GM12873 (cell line): ENCODE results near the gene LYZL2.

Source experiments
- TF ChIP-seq, protein P1 (sequence below): IDR thresholded peaks from 2 replicates; pipeline ENCODE4 v1.5.1; 2012; ENCODE audit warnings: low read depth, mild to moderate bottlenecking, moderate library complexity, low read length, control low read depth; ENCODE audit not compliant: insufficient read depth; ENCODE audit errors: missing control alignments

The LYZL2 gene

DNA sequence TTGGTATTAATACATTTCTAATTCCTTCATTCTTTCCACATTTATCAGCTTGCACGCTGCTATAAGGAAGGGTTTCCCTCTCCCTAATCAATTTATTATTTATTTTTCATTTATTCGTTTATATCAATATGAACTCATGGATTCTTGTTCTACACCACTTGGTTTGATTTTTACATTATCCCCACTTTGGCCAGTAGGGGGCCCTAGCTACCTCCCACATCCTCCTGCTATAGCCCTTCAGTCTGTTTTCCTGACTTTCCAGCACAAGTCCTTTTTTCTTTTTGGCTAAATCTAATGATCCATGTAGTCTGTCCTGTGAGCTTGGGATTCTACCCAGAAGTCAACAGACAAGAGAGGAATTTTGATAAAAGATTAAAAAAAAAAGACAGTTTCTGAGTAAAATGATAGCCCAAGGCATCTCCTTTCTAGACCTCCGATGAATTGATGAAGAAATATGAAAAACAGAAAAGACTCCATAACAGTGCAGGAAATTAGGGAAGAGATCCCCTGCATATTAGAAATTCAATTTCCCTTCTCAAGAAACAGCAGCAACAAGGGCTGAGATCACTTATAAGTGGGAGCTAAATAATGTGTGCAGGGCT, 47.7 kb downstream of the LYZL2 start:
- TF ChIP-seq, protein P1, sequence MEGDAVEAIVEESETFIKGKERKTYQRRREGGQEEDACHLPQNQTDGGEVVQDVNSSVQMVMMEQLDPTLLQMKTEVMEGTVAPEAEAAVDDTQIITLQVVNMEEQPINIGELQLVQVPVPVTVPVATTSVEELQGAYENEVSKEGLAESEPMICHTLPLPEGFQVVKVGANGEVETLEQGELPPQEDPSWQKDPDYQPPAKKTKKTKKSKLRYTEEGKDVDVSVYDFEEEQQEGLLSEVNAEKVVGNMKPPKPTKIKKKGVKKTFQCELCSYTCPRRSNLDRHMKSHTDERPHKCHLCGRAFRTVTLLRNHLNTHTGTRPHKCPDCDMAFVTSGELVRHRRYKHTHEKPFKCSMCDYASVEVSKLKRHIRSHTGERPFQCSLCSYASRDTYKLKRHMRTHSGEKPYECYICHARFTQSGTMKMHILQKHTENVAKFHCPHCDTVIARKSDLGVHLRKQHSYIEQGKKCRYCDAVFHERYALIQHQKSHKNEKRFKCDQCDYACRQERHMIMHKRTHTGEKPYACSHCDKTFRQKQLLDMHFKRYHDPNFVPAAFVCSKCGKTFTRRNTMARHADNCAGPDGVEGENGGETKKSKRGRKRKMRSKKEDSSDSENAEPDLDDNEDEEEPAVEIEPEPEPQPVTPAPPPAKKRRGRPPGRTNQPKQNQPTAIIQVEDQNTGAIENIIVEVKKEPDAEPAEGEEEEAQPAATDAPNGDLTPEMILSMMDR, result peak; percentile 84

DNA sequence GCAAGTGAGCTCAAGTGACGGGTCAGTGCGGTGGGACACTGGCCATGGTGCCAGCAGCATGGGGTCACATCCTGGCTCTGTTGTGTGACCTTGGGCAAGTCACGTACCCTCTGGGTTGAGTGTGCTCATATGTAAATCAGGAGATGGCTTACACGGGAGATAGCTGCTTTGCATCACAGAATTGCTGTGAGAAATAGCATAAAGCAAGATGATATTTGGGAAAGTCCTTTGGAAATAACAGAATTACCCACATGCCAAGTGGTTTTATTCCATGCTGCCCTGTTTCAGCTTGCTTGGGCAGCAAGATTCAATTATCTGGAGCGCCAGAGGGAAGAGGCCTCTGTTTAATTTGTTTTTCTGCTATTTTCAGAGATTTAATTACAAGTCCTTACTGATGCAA, 48.9 kb downstream of the LYZL2 start:
- TF ChIP-seq, protein P1, result no peak

DNA sequence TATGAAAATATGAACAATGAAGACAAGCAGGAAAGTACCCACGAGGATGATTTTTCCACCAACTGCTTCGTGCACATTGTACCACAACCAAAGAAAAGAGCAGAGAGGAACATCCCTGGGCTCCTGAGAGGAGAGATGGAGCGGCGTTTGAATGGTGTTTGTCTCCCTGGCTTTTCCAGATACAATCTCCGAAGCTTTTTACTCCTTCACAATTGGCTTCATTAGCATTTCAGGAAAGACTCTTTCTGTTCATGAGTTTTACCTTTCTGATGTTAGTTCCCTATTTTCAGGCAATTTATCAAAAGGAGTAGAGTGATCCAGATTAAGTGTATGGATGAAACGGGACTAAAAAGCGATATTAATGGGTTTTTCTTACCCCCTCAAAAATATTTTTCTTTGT, 49.3 kb downstream of the LYZL2 start:
- TF ChIP-seq, protein P1, result no peak

DNA sequence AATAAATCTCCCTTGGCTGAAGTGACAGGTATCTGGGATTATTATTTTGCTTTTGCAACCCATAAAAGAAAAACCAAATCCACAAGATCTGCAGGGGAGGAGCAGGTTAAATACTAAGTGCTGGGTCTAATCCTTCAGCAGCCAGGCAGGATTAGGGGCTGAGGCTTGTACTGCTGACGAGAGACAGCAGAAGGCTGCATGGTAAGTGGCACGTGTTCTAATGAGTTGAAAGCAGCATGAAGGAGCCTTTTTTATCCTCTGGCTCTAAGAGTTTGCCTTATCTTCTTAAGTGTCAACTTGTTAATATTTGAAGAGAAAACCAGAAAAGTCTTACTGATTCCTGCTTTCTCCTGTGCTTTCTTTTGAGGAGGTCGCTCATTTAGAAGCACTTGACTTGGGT, 50.0 kb downstream of the LYZL2 start:
- TF ChIP-seq, protein P1, result no peak

DNA sequence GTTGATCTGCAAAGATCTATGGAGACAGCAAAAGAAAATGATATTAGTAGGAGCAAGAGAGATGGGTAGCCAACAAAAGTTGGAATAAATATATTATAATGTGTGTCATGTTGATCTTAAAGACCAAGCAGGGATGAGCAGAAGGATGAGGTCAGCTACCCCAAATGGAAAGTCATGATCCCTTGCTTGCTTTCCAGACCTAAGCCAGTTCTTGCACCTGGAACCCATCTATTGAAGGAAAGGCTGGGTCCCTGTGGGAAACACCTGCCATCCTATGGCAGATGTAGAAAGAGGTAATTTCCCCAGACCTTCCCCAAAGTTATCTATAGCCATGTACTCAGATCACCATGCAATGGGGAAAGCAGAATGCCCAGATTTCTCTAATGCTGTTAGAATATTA, 52.5 kb downstream of the LYZL2 start:
- TF ChIP-seq, protein P1, result no peak

DNA sequence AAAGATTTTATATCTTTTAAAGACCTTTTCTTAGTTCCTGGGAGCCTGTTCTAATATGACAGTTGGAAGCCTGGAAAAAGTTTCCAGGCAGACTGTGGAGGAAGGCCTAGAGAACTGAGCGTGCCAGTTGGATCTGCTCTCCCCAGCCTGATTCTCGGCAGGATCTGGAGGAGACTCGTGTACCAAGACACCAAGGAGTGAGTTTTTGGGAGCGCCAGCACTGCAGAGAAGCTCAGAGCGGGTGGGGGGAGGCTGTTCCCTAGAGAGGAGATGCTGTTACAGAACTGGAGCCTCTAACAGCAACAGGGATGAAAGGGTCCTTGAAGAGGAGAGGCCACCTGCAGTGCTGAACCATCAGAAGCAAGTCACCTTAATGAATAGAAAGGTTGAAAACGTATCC, 52.9 kb downstream of the LYZL2 start:
- TF ChIP-seq, protein P1, result no peak

DNA sequence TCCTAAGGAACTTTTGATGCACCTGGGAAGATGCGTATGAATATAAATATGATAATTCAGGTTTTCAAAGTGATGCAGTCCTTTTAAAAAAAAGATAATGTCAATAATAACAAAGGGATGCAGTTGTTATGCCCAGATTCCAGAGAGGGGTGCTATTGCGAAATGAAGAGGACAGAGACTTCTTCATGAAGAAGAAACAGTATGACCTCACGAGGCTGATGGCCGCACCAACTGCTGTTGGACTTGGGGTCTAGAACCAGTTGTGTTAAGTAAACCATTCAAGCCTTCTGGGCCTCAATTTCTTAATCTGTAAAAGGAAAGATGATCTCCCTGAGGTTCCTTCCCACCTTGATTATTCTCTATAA, 55.1 kb downstream of the LYZL2 start:
- TF ChIP-seq, protein P1, result no peak
